ENCODE results near the gene WRAP53. TPM values are rescaled to one million over a fixed set of nuclear protein-coding genes. Genes with fewer than 3 reads are reported as not detected.
A peak's percentile ranks its signal among the peaks of the same experiment; 100 is the strongest.

WRAP53 gene
- total RNA-seq, 1 donor from 2014 or later: 14.9 TPM

DNA sequence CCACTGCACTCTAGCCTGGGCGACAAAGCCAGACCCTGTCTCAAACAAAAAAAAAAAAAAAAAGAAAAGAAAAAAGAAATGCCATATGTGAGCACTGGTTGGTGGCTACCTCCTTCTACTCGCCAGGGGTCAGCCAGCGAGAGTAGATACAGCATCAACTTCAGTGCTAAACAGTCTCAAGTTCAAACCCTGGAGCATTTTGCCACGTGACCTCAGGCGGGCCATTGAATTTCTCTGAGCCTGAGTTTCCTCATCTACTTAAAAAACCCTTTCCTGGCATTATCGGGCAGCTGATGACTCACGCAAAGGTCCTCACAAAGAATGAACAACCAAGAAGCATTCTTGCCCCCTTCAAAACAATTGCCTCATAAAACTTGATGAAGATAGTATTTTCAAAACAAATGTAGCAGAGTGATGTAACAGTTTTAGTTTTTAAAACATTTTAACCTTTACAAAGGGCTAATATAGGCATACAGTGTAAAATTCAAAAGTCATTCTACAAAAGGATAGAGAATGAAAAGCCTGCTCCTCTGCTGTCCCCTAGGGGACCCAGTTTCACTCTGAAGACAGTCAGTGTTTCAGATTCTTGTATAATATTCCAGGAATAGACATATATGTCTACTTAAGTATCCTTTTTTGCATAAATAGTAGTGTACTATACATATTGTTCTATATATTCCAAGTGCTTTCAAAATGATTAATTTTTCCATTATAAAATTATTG is 57.6 kb downstream of the WRAP53 start:
- H3K4me3 ChIP-seq (ENCODE audit: low read depth, low read length): no peak overlapping the region
- TF ChIP-seq, protein P1, sequence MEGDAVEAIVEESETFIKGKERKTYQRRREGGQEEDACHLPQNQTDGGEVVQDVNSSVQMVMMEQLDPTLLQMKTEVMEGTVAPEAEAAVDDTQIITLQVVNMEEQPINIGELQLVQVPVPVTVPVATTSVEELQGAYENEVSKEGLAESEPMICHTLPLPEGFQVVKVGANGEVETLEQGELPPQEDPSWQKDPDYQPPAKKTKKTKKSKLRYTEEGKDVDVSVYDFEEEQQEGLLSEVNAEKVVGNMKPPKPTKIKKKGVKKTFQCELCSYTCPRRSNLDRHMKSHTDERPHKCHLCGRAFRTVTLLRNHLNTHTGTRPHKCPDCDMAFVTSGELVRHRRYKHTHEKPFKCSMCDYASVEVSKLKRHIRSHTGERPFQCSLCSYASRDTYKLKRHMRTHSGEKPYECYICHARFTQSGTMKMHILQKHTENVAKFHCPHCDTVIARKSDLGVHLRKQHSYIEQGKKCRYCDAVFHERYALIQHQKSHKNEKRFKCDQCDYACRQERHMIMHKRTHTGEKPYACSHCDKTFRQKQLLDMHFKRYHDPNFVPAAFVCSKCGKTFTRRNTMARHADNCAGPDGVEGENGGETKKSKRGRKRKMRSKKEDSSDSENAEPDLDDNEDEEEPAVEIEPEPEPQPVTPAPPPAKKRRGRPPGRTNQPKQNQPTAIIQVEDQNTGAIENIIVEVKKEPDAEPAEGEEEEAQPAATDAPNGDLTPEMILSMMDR (conservative IDR thresholded peaks at IDR 0.05; ENCODE audit: low read depth, low read length): peak; percentile 28
- peak; percentile 69 for DNase-seq (ENCODE audit: low read depth)

DNA sequence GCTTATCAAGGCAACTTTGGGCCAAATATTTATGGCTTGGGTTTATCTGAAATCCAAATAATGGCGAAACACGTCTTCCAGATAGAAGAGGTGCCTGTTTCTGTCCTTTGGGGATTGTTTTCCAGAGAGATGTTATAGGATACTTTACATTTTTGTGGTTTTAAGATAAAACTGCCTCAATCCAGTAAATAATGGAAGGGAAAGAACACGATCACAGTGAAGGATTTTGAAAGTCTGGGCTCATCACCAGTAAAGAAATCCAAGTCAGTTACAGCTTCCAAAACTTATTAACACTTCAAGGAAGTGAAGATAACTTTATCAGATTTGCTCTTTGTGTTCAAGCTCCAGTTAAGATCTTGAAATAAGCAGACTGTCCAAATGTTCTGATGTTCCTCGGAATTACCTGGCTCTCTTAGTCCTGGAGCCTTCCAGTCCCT is 59.4 kb downstream of the WRAP53 start:
- TF ChIP-seq, protein P1 (conservative IDR thresholded peaks at IDR 0.05; ENCODE audit: low read depth, low read length): no peak
- no peak overlapping the region for H3K4me3 ChIP-seq (ENCODE audit: low read depth, low read length)
- no peak for DNase-seq (ENCODE audit: low read depth)

DNA sequence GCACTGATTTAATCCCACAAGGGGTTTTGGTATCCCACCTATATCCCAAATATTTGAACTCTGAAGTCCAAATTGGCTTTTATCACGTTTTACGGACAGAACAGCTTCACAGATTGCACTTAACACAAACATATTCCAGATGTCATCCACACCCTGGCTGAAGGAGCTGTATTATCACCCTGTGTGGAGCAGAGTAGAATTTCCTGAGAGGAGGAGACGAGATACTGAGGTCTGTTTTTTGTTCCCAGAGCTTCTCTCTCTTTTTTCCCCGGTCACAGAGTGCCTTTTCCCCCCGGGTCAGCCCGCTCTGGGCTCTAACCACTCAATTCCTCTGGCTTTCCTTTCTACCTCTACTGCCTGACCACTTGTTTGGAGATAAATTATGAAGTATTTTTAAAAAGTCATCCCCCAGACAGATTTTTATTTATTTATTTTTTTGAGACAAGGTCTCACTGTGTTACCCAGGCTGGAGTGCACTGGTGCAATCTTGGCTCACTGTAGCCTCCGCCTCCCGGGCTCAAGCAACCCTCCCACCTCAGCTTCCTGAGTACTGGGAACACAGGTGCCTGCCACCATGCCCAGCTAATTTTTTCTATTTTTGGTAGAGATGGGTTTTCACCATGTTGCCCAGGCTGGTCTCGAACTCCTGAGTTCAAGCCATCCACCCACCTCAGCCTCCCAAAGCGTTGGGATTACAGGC is 59.9 kb downstream of the WRAP53 start:
- TF ChIP-seq, protein P1 (conservative IDR thresholded peaks at IDR 0.05; ENCODE audit: low read depth, low read length): no peak
- DNase-seq (ENCODE audit: low read depth): no peak
- no peak overlapping the region for H3K4me3 ChIP-seq (ENCODE audit: low read depth, low read length)

DNA sequence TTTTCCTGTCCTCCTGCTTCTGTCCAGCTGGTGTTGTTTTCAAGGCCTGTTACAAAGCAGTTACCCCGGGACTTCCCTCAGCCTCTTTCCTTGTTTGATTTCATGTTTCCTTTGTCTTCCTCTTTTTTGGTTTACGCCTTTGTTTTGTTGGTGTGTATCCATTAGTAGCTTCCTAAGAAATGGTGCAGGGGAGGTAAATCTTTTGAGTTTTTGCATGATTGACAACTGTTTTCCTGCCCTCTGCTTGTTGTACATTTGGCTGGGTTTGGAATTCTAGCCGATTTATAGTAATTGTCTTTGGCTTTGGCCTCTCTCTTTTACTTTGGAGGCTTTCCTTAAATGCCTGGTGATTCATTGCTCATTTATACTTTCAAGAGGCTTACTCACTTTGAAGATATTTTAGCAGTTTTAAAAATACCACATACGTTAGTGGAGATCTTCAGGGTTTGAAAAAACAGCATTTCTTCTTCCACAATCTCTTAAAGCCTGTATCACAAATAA is 62.1 kb downstream of the WRAP53 start:
- TF ChIP-seq, protein P1 (conservative IDR thresholded peaks at IDR 0.05; ENCODE audit: low read depth, low read length): no peak
- peak; percentile 59 for DNase-seq (ENCODE audit: low read depth)
- H3K4me3 ChIP-seq (ENCODE audit: low read depth, low read length): no peak overlapping the region

Other genes with a start within 250 kb of the WRAP53 start
- 0.51 and 11.5 TPM in 2 replicates for gene FGF11, start 249.0 kb upstream of the WRAP53 start, total RNA-seq
- gene CHRNB1, start 243.4 kb upstream of the WRAP53 start, total RNA-seq: 21.3 and 30.7 TPM in 2 replicates
- gene ZBTB4, start 208.8 kb upstream of the WRAP53 start, total RNA-seq: 17.9 and 24.6 TPM in 2 replicates
- gene SLC35G6, start 207.0 kb upstream of the WRAP53 start, total RNA-seq: not detected in 2 replicates
- 30.3 and 30.5 TPM in 2 replicates for gene POLR2A, start 204.1 kb upstream of the WRAP53 start, total RNA-seq
- gene TNFSF12, start 139.4 kb upstream of the WRAP53 start, total RNA-seq: 25.2 and 31.8 TPM in 2 replicates
- 5.2 and 6.4 TPM in 2 replicates for gene TNFSF13, start 129.7 kb upstream of the WRAP53 start, total RNA-seq
- gene SENP3, start 126.6 kb upstream of the WRAP53 start, total RNA-seq: 62.9 and 113 TPM in 2 replicates
- 10.7 and 16.7 TPM in 2 replicates for gene CD68, start 108.8 kb upstream of the WRAP53 start, total RNA-seq
- gene MPDU1, start 104.6 kb upstream of the WRAP53 start, total RNA-seq: 236 and 272 TPM in 2 replicates
- 18.7 and 19.0 TPM in 2 replicates for gene SOX15, start 98.4 kb upstream of the WRAP53 start, total RNA-seq
- 49.9 and 53.6 TPM in 2 replicates for gene FXR2, start 73.6 kb upstream of the WRAP53 start, total RNA-seq
- 32.6 and 43.4 TPM in 2 replicates for gene SAT2, start 60.7 kb upstream of the WRAP53 start, total RNA-seq
- not detected in 2 replicates for gene SHBG, start 58.3 kb upstream of the WRAP53 start, total RNA-seq
- not detected in 2 replicates for gene ATP1B2, start 37.6 kb upstream of the WRAP53 start, total RNA-seq
- 49.4 and 89.4 TPM in 2 replicates for gene TP53, start 987 bp upstream of the WRAP53 start, total RNA-seq
- 0.94 and 1.7 TPM in 2 replicates for gene EFNB3, start 16.7 kb downstream of the WRAP53 start, total RNA-seq
- gene DNAH2, start 29.3 kb downstream of the WRAP53 start, total RNA-seq: not detected in 2 replicates
- gene KDM6B, start 145.7 kb downstream of the WRAP53 start, total RNA-seq: 1.9 and 2.7 TPM in 2 replicates
- 7.3 and 19.8 TPM in 2 replicates for gene TMEM88, start 166.6 kb downstream of the WRAP53 start, total RNA-seq
- 108 and 146 TPM in 2 replicates for gene NAA38, start 169.1 kb downstream of the WRAP53 start, total RNA-seq
- 5.1 and 5.9 TPM in 2 replicates for gene CYB5D1, start 169.5 kb downstream of the WRAP53 start, total RNA-seq
- gene CHD3, start 200.3 kb downstream of the WRAP53 start, total RNA-seq: 30.3 and 40.7 TPM in 2 replicates
- 0.35 and 0.65 TPM in 2 replicates for gene RNF227, start 227.8 kb downstream of the WRAP53 start, total RNA-seq
- gene KCNAB3, start 241.4 kb downstream of the WRAP53 start, total RNA-seq: 0.06 and 1.2 TPM in 2 replicates
- gene TRAPPC1, start 243.5 kb downstream of the WRAP53 start, total RNA-seq: 76.1 and 95.3 TPM in 2 replicates
- 26.8 and 44.9 TPM in 2 replicates for gene CNTROB, start 243.7 kb downstream of the WRAP53 start, total RNA-seq

Data from epithelial cell of proximal tubule (primary cell).